IPS-11a (cell line): ENCODE results near the gene STEAP1B.
"Not testable (repeated sequence)": the region's sequence is repeated elsewhere in the genome, so short reads cannot be mapped to it uniquely, and the experiment has no call there.

Experiments
- H3K4me3 ChIP-seq: one replicate; pipeline ENCODE4 v1.5.1; 2013; ENCODE audit warnings: low read depth, low read length, control low read depth

The STEAP1B gene

DNA sequence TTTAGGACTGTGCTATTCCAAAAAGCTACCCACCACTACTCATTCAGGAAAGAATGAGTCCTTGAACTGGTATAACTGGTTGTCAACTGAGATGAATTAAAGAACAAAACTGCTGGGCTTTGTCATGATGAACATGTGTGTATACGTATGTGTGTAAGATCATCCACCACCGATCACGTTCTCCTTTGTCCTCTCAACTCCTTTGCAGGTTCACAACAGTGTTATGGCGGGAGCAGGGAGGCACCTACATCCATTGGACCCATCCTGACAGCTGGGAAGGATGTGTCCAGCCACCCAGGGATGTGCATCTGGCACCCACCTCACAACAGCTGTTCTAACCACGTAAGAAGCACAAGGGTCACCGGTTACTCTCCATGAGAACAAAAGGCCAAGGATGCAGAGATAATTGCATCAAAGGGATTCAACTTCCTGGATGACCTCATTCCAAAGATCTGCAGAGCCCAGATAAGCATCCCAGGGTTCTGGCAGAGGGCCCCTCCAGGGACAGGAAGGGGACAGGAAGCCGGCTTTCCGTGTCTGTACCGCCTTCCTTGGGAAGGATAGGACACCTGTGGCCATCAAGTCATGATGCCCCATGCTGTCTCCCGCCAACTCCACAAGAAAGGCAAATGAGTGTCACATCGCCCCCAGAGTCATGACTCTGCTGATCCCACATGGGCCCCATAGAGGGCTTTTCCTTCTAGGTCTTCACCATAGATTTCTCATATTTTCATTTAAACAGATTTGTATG lies 66.1 kb downstream of the STEAP1B start:
- H3K4me3 ChIP-seq: no peak overlapping the region

DNA sequence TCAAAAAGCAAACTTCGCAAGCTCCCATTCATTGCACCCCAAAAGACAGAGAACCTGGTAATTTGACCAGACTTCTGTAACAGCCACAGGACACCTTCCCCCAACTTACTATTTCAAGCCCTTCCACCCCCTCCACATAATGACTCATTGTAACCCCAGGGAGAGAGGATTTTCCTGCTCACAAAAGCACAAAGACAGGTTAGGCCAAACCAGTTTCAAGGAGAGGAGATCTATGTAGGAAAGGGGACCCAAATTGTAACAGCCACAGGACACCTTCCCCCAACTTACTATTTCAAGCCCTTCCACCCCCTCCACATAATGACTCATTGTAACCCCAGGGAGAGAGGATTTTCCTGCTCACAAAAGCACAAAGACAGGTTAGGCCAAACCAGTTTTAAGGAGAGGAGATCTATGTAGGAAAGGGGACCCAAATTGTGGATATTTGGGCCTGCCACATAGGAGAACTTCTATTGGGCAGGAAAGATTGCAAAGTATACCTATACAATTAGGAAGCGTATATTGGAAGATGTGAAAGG lies 66.8 kb downstream of the STEAP1B start:
- H3K4me3 ChIP-seq: not testable (repeated sequence)

DNA sequence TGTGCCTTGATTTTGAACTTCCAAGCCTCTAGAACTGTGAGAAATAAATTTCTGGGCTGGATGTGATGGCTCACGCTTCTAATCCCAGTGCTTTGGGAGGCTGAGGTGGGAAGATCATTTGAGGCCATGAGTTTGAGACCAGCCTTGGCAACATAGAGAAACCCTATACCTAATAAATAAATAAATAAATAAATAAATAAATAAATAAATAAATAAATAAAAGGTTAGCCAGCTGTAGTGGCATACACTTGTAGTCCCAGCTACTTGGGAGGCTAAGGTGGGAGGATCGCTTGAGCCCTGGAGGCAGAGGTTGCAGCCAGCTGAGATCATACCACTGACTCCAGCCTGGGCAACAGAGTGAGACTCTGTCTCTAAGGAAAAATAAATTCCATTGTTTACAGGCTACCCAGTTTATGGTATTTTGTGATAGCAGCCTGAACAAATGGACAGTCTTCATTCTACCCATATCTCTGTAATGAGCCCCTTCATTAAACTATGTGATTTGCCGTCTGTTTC lies 67.7 kb downstream of the STEAP1B start:
- H3K4me3 ChIP-seq: no peak overlapping the region

DNA sequence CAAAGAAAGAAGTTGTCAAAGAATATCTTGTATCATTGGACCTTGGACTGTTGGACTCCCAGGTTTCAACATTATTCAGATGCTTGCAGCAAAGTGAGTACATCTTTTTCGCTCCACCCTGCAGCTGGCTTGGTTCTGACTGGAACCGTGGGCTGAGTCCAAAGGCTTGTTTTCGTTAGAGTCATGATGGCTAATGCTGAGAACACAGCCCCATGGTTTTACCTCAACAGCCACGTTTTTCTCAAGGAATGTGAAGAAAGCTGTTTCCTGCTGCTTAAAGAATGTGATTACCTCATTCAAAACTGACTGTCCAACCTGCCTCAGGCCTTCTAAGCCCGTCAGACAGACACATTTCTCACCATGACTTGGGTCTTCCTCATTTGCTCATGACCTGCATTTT lies 69.5 kb downstream of the STEAP1B start:
- H3K4me3 ChIP-seq: no peak overlapping the region

DNA sequence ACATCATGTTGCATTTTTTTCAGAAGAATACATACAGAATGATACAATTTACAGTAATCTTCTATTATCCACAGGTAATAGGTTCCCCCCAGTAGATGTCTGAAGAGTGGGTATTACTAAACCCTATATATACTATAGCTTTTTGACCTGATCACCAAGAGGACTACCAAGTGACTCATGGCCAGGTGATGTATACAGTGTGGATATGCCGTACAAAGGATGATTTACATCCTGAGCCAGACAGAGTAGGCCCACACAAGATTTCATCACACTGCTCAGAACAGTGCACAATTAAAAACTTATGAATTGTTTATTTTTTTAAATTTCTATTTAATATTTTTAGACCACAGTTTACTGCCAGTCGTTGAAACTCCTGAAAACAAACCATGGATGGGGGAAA lies 70.6 kb downstream of the STEAP1B start:
- H3K4me3 ChIP-seq: no peak overlapping the region

DNA sequence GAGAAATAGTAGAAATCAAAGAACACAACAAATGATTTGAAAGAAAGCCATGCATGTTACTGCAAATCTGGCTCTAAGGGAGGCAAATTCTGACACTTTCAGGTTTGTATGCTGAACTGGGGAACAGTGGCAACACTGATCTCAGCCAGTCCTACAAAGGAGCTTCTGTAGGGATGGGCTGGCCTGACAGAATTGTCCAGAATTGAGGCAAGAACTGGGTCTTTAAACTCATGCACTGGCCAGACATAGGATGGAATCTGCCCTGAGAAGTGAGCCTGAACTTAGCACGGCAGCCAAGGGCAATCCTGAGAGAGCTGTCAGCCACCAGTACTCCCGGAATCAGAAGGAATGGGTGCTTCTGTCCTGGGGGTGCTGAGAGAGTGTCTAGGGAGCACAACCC lies 72.1 kb downstream of the STEAP1B start:
- no peak overlapping the region for H3K4me3 ChIP-seq

DNA sequence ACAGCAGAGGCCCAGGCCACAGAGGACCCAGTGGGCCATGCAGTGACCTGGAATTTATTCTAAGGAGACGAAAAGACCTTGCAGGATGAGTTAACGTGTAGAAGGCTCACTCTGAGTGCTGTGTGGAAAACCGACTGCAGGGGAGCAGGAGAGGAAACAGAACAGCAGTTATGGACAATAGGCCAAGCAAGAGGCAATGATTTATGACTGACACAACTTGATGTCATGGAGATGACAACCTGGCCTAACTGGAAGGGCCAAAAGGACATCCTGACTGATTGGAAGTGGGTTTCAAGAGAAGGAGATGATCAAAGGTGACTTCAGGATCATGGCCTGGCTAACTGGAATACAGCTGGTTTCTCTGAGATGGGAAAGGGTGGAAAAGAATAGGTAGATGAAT lies 72.9 kb downstream of the STEAP1B start:
- no peak overlapping the region for H3K4me3 ChIP-seq

DNA sequence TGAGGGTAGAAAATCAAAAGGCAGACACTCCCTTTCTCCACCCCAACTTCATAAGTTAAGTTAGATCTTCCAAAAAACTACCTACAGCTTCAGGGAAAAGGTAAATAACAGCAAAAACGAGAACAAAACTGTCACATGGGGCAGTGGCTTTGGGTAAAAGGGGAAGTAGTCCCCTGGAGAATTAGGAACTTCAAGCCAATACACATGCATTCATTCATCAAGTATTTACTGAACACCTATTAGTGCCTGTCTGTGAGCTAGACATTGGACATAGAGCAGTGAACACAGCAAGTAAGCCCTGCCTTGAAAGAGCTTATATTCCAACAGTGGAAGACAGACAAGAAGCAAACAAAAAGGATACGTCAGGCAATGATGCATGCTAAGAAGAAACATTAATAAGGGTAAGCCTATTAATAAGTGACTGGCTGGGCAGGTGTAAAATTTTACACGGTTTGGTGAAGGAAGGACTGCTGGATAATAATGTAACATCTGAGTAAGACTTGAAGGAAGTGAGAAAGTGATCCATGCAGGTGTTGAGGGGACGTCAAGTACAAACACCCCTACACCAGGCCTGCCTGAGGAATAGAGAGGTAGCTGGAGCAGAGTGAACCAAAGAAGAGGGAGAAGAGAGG lies 73.4 kb downstream of the STEAP1B start:
- H3K4me3 ChIP-seq: no peak overlapping the region

DNA sequence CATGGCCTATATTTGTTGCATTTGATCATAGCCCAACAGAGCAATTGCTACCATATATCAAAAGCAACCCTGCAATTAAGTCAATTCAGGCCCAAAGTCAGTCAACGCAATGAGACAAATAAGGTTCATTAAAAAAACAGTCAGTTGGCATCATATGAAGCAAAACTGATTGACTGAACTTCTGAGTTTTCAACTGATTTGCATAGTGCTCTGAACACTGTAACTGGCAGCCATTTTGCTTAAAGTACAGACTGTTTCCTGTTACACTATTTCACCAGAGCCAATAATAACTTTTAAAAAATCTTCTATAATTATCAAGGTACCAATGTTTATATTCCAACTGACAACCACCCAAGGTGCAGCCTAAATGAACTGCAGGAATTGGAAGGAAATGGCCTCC lies 74.6 kb downstream of the STEAP1B start:
- H3K4me3 ChIP-seq: no peak overlapping the region

DNA sequence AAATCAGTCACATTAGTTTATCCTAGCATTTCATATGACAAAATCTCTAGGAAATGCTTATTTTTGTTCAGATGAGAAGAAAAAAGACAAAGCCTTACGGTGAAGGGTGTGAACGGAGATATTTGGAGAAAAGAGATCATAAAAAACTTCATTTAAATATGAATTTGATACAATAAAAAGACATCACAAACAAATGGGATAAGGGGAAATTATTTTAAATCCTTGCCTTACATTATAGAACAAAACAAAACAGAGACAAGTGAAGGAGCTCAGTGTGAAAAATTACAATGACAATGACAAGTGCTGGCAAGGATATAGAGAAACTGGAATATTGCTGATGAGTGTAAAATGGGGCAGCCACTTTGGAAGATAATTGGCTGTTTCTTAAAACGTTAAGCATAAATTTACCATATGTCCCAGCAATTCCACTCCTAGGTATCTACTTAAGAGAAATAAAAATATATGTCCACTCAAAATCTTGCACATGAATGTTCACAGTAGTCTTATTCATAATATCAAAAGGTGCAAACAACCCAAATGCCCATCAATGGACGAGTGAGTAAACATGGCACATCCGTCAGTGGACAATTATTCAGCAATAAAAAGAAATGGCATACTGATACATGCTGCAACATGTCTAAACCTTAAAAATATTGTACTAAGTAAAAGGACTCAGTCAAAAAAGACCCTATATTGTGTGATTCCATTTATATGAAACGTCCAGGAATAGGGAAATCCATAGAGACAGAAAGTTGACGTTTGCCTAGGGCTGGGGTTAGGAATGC lies 77.0 kb downstream of the STEAP1B start:
- no peak overlapping the region for H3K4me3 ChIP-seq

DNA sequence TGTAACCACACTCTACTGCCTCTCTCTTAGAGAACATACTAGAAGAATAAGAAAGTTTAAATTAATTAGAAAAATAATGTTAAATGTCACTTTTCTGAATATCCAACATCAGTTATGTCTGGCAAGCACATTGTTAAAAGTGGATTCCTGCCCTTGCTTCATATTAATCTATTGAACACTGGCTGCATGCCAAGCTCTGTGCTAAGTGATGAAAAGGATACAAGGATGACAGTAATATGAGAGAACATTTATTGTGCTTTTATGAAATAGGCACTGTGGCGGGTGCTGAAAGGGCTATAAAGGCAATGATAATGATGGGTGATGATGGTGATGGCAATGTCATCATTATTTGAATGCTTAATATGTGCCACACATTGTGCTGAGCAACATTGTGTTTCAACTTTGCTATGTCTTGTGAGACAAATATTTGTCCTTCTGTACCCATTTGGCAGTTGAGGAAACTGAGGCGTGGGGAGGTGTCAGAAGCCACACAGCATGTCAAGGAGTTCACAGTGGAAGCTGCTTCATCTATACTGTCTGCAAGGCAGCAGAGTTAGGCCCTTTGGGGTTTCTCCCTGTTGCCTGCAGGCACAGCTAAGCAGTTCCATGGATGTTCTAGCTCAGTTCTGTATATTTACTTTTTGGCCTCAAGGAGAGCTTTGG lies 78.9 kb downstream of the STEAP1B start:
- H3K4me3 ChIP-seq: no peak overlapping the region

DNA sequence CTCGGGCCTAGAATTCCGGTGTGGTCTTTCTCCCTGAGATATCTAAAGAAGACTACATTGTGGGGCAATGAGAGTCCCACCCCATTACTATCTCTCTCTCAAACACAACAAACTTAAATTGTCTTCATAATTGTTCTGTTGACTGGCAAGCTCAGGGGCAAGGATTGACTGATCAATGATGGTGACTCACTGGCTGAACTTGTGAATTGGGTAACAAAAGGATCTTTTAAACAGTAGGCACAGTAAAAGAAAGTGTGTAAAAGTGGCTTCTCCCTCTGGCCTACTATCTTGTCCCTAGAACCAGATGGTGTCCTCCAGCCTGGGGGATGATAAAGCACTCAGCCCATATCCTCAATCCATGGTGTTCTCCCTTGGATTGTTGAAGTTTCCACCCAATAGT lies 80.0 kb downstream of the STEAP1B start:
- no peak overlapping the region for H3K4me3 ChIP-seq

DNA sequence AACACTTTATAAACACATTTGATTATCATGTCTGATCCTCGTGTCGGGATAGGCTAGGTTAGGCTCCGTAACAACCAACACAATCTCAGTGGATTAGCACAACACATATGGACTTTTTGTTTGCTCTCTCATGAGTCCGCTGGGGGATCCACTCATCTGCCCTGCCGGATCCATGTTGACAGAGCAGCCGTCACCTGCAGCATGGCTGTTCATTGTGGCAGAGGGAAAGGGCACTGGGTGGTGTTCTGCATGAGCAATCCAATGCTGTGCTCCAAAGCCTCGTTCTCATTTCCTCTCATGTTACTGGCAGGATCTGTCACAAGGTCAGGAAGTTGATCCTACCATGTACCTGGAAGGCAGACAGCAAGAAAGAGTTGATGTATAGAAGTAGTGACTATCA lies 80.5 kb downstream of the STEAP1B start:
- no peak overlapping the region for H3K4me3 ChIP-seq

DNA sequence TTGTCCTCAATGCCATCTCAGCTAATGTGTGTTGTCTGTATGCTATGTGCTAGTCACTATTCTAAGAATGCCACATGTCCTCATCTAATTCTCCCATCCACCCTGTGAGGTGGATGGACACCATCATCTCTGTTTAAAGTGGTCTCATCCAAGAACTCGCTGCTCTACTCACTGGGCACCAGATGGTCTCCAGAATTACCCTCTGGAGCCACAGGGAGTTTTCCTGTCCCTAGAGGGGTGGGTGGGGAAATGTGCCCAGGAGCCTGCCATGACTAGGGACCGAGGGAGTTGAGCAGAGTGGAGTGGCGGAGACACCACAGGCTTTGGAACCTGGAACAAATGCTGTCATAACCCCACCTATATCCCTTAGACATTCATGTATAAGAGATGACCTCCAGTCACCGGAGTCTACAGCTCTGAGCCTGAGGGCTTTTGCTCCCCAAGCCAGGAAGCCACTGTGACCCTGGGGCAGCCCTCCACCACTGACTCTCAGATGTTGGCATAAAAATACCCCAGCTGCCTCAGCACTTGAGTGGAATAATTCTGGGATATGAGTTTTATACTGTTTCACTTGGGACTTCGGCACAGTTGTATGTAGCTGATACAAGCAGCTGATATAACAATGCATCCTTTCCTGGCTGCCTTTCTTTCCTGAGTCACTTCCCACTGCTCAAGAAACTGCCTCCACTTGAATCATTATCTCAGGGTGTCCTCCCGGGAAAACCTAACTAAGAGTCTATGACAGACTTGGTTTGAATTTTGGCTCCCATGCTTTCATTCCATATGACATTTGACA lies 81.5 kb downstream of the STEAP1B start:
- no peak overlapping the region for H3K4me3 ChIP-seq

DNA sequence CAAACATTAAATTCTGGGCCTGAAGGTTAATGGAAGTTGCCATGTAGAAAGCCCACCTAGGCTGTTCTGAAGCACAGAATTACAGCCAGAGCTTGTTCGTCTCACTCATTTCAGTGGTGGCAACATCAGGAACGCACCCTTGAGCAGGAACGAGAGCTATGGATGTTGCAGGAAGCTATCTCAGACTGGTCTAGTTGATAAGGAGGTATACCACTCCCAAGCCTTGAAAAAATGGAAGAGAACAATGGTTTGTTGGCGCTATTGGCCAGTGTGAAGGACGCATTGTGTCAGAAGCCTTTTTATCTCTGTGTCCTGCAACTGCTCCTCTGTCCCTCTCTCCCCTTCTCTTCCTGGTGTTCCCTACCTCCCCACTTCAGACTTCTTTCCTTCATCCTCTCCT lies 82.1 kb downstream of the STEAP1B start:
- H3K4me3 ChIP-seq: no peak overlapping the region

DNA sequence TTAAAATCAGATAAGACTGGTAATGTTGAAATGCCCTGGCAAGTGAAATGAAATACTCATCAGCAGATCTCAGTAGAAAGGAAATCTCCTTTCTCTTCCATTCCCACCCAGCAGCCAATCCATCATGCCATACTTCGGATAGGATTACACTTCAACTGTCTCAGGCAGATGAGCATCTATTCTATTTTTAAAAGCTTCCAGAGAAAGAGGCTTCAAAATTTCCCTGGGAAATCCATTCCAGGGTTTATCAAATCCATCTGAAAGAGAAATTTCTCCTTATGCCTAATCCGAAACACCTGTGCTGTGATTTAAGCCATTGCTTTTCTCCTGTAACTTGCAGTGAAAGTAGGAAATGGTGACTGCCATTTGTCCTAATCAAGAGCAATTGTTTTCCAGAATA lies 82.6 kb downstream of the STEAP1B start:
- no peak overlapping the region for H3K4me3 ChIP-seq

DNA sequence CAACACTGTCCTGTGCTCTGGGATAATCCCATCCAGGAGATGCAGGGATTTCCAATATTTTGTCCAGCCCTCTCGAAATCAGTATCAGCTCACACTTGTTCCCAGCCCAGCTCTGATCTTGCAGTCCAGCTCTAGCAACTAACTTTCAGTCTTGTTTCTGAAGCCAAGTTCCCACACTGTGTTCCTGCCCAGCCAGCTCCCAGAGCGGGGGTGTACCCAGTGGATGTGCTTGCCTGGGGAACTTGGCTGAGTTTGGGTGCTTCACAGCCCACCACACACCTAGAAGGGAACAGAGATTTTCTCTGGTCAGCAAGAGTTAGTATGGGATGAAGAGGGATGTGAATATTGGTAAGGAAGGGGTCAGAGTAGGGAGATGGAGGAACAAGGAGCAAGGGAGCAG lies 85.6 kb downstream of the STEAP1B start:
- H3K4me3 ChIP-seq: no peak overlapping the region

DNA sequence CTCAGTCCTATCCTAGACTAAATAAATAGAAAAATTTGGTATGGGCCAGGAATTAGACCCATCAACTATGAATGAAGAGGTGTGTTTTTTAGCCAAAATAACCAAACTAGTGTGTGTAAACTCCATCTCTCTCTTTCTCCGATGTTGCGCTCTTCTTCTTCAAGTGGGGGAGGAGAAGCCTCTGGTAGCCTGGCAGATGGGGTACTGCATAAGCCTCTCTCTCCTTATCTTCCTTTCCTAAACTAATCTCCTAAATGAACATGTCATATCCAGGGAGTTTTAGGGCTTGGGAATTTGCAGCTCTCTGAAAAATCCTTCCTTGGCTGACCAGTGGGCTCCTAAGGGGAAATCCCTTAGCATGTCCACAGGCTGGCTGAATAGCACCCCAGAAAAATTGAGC lies 86.8 kb downstream of the STEAP1B start:
- no peak overlapping the region for H3K4me3 ChIP-seq

DNA sequence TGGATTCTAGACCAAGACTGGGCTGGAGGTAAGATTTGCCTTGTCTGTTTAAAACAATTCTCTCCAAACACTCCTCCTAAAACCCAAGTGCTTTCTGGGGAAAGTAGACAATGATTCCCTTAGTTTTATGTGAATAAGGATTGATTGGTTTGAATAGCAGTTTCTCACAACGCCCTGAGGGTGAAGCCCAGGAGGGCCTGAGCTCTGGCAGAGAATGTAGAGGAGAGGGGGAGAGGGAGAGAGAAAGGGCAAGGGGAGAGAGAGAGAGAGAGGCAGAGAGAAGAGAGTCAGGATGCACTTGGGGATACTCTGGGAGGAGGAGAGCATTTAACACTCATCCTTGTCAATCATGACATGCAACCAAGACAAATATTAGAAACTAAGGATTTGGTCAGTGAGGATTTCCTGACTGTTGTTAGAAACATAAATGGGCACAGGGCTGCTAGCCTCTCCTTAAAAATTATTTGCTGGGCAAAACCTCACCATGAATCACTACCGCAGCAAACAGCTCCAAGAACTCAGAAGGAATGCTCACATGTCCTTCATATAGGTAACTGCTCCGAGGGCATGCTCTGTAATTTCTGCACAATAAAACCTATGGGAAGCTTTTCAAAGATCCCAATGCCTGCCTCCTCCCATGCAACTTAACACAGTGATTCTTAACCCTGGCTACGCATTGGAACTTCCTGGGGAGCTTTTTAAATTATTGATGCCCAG lies 87.9 kb downstream of the STEAP1B start:
- H3K4me3 ChIP-seq: no peak overlapping the region

DNA sequence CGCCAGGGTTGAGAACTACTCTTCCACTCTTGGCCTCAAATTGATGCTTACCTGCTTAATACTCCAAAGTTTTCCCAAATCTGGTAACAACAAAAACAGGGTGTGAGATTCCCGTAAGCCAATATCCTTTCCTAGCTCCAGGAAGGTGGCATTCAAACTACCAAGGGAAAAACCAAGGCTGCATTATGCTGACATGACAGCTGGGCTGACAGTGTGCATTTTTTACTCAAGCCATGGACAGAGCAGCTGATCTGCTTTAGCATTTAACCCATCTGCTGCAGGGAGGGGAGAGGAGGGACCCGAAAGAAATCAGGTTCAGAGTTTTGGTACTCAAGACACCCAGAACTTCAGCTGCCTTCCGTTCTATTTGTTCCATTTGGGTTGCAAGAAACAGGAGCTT lies 93.3 kb downstream of the STEAP1B start:
- H3K4me3 ChIP-seq: no peak overlapping the region
